Left hindlimb (tissue), 1 donor: Measurements from ENCODE around the gene PTK6.

Source experiments
- DNase-seq: peaks from one replicate; pipeline ENCODE4 v3.0.0-alpha.2; 2018

The PTK6 gene

GRCh38 chr20:63505281-63505680 is 31.9 kb downstream of the PTK6 start:
- DNase-seq: no peak

- DNase-seq: no peak
Measured at GRCh38 chr20:63504642-63505041, 32.5 kb downstream of the PTK6 start.

- no peak for DNase-seq
Measured at GRCh38 chr20:63503524-63503923, 33.7 kb downstream of the PTK6 start.

GRCh38 chr20:63502671-63503172 is 34.5 kb downstream of the PTK6 start:
- no peak for DNase-seq

- DNase-seq: no peak
Measured at GRCh38 chr20:63501818-63502670, 35.1 kb downstream of the PTK6 start.

- no peak for DNase-seq
Measured at GRCh38 chr20:63500902-63501817, 36.0 kb downstream of the PTK6 start.

- DNase-seq: no peak
Measured at GRCh38 chr20:63500151-63500901, 36.9 kb downstream of the PTK6 start.

- DNase-seq: no peak
Measured at GRCh38 chr20:63499338-63499969, 37.7 kb downstream of the PTK6 start.

GRCh38 chr20:63498960-63499337 is 38.2 kb downstream of the PTK6 start, which contains the start of gene EEF1A2:
Gene EEF1A2, minus strand, starts transcription at chr20:63499083. Its CDS starts 1,320 bp downstream, at chr20:63497763.
- DNase-seq: no peak

GRCh38 chr20:63497946-63498935 is 38.9 kb downstream of the PTK6 start:
- no peak for DNase-seq

GRCh38 chr20:63497138-63497945 is 39.8 kb downstream of the PTK6 start:
- DNase-seq: no peak

GRCh38 chr20:63496596-63497120 is 40.5 kb downstream of the PTK6 start:
- no peak for DNase-seq

GRCh38 chr20:63495741-63496595 is 41.2 kb downstream of the PTK6 start:
- DNase-seq: no peak

- no peak for DNase-seq
Measured at GRCh38 chr20:63495167-63495720, 41.9 kb downstream of the PTK6 start.

- no peak for DNase-seq
Measured at GRCh38 chr20:63494420-63495166, 42.6 kb downstream of the PTK6 start.

- no peak for DNase-seq
Measured at GRCh38 chr20:63494084-63494419, 43.1 kb downstream of the PTK6 start.

- DNase-seq: no peak
Measured at GRCh38 chr20:63493563-63494020, 43.6 kb downstream of the PTK6 start.

- DNase-seq: no peak
Measured at GRCh38 chr20:63492982-63493381, 44.2 kb downstream of the PTK6 start.
